MCF 10A (cell line): Measurements from ENCODE around the gene LYSMD4. TPM values are rescaled to one million over a fixed set of nuclear protein-coding genes. Genes with fewer than 3 reads are reported as not detected.

Source experiments
- BruUV-seq: library from RNA; stranded (reverse); fragments of 400-500 nt; replicated peaks from 2 replicates; lab custom pipeline; 2021; lab: Mats Ljungman, UMichigan
- CTCF ChIA-PET: fragments of 300-600 bp; sonication (Branson Sonifier 250); formaldehyde crosslinking; extraction: SDS; loops from one replicate; lab custom pipeline; 2021; ENCODE audit warnings: antibody characterized with exemption, inconsistent platforms; lab: Yijun Ruan, JAX
- POLR2A ChIA-PET: fragments of 300-600, 350-650 bp; sonication (Branson Sonifier 250); formaldehyde crosslinking; extraction: SDS; loops from one replicate; lab custom pipeline; 2020; ENCODE audit warnings: antibody characterized with exemption, inconsistent platforms; lab: Yijun Ruan, JAX
- DNase-seq: peaks from one replicate; pipeline ENCODE4 v3.0.0-alpha.2; 2018; ENCODE audit not compliant: unreplicated experiment
- H3K27ac Mint-ChIP-seq: one replicate; pipeline ENCODE4 v1.8.0; 2022; ENCODE audit warnings: mild to moderate bottlenecking, low read depth, mixed read lengths; ENCODE audit not compliant: unreplicated experiment
- H3K27me3 Mint-ChIP-seq: one replicate; pipeline ENCODE4 v1.8.0; 2022; ENCODE audit warnings: mixed read lengths; ENCODE audit not compliant: insufficient read depth, unreplicated experiment
- H3K36me3 Mint-ChIP-seq: one replicate; pipeline ENCODE4 v1.8.0; 2022; ENCODE audit warnings: mild to moderate bottlenecking, moderate library complexity, mixed read lengths; ENCODE audit not compliant: insufficient read depth, unreplicated experiment
- H3K4me1 Mint-ChIP-seq: one replicate; pipeline ENCODE4 v1.8.0; 2022; ENCODE audit warnings: mixed read lengths; ENCODE audit not compliant: insufficient read depth, unreplicated experiment
- H3K4me3 Mint-ChIP-seq: one replicate; pipeline ENCODE4 v1.8.0; 2022; ENCODE audit warnings: mild to moderate bottlenecking, moderate library complexity, mixed read lengths; ENCODE audit not compliant: unreplicated experiment
- H3K9me3 Mint-ChIP-seq: one replicate; pipeline ENCODE4 v1.8.0; 2022; ENCODE audit warnings: mixed read lengths; ENCODE audit not compliant: unreplicated experiment
- intact Hi-C: fragments of 100-400 bp; cut with micrococcal nuclease; formaldehyde crosslinking; loops from 2 replicates; pipeline ENCODE4 v1.14.1; 2022
- total RNA-seq: library from RNA; stranded (reverse); gene quantifications from 2 replicates; pipeline ENCODE4 v1.2.3, GENCODE V29; 2022
- TF ChIP-seq, protein P1 (sequence below): fragments of 200-600 bp; IDR thresholded peaks from one replicate; pipeline ENCODE4 v1.8.0; 2022; ENCODE audit warnings: antibody characterized with exemption, mild to moderate bottlenecking; ENCODE audit not compliant: unreplicated experiment

The LYSMD4 gene
- total RNA-seq, 1 experiment from 2014 or later, result 9.0 TPM

DNA sequence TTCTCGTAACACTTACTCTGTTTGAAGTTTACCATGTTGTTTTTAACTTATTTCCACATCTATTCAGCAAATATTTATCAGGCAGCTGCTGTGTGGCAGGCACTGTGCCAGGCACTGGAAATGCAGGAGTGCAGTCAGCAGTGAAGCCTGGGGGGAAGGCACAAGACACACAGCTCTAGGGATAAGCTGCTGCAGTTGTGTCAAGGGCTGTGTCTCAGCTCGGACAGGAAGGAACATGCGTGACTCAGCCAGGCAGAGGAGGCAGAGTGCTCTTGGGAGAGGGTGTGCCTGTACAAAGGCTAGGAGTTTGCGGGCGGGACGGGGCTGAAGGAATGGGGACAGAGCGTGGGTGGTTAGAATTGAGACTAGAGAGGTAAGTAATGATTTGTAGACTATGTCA is 24.7 kb downstream of the LYSMD4 start:
- Mint-ChIP-seq H3K4me1 (peaks cover 36% of the 10 kb centered on the region), H3K27ac (peak overlapping the region; percentile 65), H3K27me3 (no peaks in the 10 kb centered on the region), H3K9me3 (no peaks in the 10 kb centered on the region), H3K4me3 (peak overlapping the region; percentile 49), H3K36me3 (peaks cover 21% of the 10 kb centered on the region)
- intact Hi-C loops, result loop anchor here (1.0 kb wide), 2 partner anchors 22 to 48 kb away; no protein-coding TSS in a partner anchor
- peak; percentile 96 for DNase-seq
- CTCF ChIA-PET, result interaction anchor here (0.9 to 3.1 kb wide), 8 partner anchors 11 to 436 kb away, joined by 3 to 16 read pairs (median 4); no protein-coding TSS in a partner anchor
- POLR2A ChIA-PET, result interaction anchor here (0.7 to 4.1 kb wide), 17 partner anchors 9 to 458 kb away, joined by 3 to 53 read pairs (median 6); partner anchors contain the start of genes LRRC28, LYSMD4 and TTC23
- TF ChIP-seq, protein P1, sequence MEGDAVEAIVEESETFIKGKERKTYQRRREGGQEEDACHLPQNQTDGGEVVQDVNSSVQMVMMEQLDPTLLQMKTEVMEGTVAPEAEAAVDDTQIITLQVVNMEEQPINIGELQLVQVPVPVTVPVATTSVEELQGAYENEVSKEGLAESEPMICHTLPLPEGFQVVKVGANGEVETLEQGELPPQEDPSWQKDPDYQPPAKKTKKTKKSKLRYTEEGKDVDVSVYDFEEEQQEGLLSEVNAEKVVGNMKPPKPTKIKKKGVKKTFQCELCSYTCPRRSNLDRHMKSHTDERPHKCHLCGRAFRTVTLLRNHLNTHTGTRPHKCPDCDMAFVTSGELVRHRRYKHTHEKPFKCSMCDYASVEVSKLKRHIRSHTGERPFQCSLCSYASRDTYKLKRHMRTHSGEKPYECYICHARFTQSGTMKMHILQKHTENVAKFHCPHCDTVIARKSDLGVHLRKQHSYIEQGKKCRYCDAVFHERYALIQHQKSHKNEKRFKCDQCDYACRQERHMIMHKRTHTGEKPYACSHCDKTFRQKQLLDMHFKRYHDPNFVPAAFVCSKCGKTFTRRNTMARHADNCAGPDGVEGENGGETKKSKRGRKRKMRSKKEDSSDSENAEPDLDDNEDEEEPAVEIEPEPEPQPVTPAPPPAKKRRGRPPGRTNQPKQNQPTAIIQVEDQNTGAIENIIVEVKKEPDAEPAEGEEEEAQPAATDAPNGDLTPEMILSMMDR, result no peak
- BruUV-seq, result no TSS peak

DNA sequence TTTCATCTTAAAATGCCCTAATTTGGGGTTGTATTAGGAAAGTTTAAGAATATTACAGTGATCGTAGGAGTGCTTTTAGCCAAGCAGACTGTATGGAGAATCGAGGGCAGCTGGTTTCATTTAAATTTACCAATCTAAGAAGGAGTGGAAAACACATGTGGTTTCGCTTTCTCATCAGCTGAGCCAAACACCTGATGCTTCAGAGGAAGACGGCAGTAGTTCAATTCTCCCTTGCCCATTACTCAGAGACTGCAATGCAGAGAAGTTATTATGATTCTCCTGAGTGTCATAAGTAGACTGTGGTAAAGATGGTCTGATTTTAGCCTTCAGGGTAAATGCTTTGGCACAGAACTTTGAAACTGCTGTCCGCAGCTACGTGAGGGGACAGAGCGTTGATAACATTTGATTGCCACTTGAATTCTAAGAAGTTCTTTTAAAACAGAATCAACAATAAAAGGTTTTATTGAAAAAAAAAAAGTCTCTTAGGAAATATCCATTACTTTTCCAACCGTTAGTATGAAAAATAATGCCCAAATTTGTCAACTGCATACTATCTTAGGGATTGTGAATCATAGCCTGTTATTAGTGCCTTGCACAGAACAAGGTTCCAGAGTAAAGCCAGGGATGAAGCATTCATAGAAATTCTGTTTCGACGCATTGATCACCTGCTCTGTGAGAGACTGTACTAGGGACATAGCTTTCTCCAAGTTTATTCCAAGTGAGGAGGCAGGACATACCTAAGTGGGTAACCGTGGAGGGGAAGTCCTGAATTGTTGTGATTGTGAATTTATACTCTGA is 25.6 kb downstream of the LYSMD4 start:
- DNase-seq, result peak; percentile 50
- H3K27me3 Mint-ChIP-seq, result no peaks in the 10 kb centered on the region
- peaks cover 42% of the 10 kb centered on the region for H3K4me1 Mint-ChIP-seq
- ChIA-PET POLR2A (interaction anchor here (0.6 to 4.1 kb wide), 24 partner anchors 10 to 1979 kb away, joined by 3 to 53 read pairs (median 4); partner anchors contain the start of genes ASB7, LINS1, LRRC28 and LYSMD4), CTCF (interaction anchor here (0.6 to 3.1 kb wide), 14 partner anchors 8 to 777 kb away, joined by 3 to 16 read pairs (median 4); no protein-coding TSS in a partner anchor)
- intact Hi-C loops, result loop anchor here (1.0 kb wide), 2 partner anchors 23 to 49 kb away; no protein-coding TSS in a partner anchor
- BruUV-seq, result no TSS peak
- peak overlapping the region; percentile 65 for H3K27ac Mint-ChIP-seq
- TF ChIP-seq, protein P1, result no peak
- peaks cover 17% of the 10 kb centered on the region for H3K36me3 Mint-ChIP-seq
- no peaks in the 10 kb centered on the region for H3K9me3 Mint-ChIP-seq
- peak overlapping the region; percentile 49 for H3K4me3 Mint-ChIP-seq

- no TSS peak for BruUV-seq
- Mint-ChIP-seq H3K27ac (peak overlapping the region; percentile 65), H3K9me3 (no peaks in the 10 kb centered on the region), H3K36me3 (peaks cover 7% of the 10 kb centered on the region), H3K4me3 (peak overlapping the region; percentile 49), H3K4me1 (peaks cover 44% of the 10 kb centered on the region), H3K27me3 (no peaks in the 10 kb centered on the region)
- TF ChIP-seq, protein P1, result no peak
- intact Hi-C loops, result no loop called here
- DNase-seq, result no peak
- CTCF ChIA-PET, result interaction anchor here (0.7 to 3.1 kb wide), 7 partner anchors 50 to 551 kb away, joined by 3 to 16 read pairs (median 7); no protein-coding TSS in a partner anchor
- POLR2A ChIA-PET, result interaction anchor here (0.6 to 4.1 kb wide), 9 partner anchors 26 to 896 kb away, joined by 3 to 53 read pairs (median 4); partner anchors contain the start of genes ASB7, LINS1, LRRC28 and LYSMD4
These were observed 26.5 kb downstream of the LYSMD4 start for GRCh38 chr15:99706557-99707303.
